ENCODE results near the gene AFAP1L2.

The AFAP1L2 gene

DNA sequence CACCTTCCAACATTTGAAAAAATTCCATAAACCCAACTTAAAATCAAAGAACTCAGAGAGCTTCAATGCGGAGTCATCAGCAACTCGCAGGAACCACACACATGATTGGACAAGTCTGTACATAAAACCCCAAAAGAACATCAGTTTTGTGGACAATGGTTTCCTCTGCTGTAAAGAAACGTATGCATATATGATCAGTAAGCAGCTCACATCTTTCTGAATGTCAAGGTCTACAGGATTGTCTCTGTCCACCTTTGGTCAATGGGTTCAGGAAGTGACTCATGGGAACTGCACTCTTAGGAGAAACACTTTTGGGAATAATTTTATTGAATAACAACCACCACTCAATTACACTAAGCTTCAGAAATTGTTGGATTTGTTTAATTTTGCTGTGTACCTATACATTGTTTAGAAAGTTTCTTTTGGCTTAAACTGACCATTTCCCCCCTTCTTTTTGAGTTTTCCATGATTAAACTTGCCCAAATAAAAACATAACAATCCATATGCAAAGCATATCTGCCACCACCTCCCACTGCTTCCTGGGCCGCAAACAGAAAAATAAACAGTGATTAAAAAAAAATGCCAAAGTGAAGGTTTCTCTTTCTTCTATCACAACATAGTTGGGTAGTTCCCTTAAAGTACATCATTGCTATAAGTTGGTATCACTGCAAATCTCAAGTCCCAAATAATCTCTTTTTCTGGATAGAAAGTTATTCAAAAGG lies 27.3 kb upstream of the AFAP1L2 start:
- no peak overlapping the region for H3K4me2 ChIP-seq (ENCODE audit: low read length)
- H3K4me1 ChIP-seq (ENCODE audit: control insufficient read depth, low read length): no peaks in the 10 kb centered on the region
- H3K79me2 ChIP-seq (ENCODE audit: control insufficient read depth, low read length): no peaks in the 10 kb centered on the region
- no peak for TF ChIP-seq EZH2phosphoT487 (IDR thresholded peaks at IDR 0.05; ENCODE audit: borderline replicate concordance, low read length)
- TF ChIP-seq, protein P1, sequence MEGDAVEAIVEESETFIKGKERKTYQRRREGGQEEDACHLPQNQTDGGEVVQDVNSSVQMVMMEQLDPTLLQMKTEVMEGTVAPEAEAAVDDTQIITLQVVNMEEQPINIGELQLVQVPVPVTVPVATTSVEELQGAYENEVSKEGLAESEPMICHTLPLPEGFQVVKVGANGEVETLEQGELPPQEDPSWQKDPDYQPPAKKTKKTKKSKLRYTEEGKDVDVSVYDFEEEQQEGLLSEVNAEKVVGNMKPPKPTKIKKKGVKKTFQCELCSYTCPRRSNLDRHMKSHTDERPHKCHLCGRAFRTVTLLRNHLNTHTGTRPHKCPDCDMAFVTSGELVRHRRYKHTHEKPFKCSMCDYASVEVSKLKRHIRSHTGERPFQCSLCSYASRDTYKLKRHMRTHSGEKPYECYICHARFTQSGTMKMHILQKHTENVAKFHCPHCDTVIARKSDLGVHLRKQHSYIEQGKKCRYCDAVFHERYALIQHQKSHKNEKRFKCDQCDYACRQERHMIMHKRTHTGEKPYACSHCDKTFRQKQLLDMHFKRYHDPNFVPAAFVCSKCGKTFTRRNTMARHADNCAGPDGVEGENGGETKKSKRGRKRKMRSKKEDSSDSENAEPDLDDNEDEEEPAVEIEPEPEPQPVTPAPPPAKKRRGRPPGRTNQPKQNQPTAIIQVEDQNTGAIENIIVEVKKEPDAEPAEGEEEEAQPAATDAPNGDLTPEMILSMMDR (IDR thresholded peaks at IDR 0.05; ENCODE audit: low read depth, low read length, poor library complexity, severe bottlenecking): no peak
- no peak overlapping the region for H3K4me3 ChIP-seq (ENCODE audit: low read length)
- peaks cover 21% of the 10 kb centered on the region for H3K36me3 ChIP-seq (ENCODE audit: control insufficient read depth, low read length)
- H3K27ac ChIP-seq (ENCODE audit: low read depth, low read length): no peak overlapping the region
- H3K9me3 ChIP-seq (ENCODE audit: control insufficient read depth, insufficient read depth, low read length): no peaks in the 10 kb centered on the region
- H3K9me2 ChIP-seq (replicated peaks; ENCODE audit: control insufficient read depth, low read length): no peaks in the 10 kb centered on the region
- H4K20me1 ChIP-seq (ENCODE audit: control insufficient read depth, insufficient read depth, low read depth, low read length): no peaks in the 10 kb centered on the region
- no peaks in the 10 kb centered on the region for H3K27me3 ChIP-seq (ENCODE audit: control insufficient read depth, low read length)
- no peaks in the 10 kb centered on the region for H3F3A ChIP-seq (ENCODE audit: control insufficient read depth, insufficient read depth)

DNA sequence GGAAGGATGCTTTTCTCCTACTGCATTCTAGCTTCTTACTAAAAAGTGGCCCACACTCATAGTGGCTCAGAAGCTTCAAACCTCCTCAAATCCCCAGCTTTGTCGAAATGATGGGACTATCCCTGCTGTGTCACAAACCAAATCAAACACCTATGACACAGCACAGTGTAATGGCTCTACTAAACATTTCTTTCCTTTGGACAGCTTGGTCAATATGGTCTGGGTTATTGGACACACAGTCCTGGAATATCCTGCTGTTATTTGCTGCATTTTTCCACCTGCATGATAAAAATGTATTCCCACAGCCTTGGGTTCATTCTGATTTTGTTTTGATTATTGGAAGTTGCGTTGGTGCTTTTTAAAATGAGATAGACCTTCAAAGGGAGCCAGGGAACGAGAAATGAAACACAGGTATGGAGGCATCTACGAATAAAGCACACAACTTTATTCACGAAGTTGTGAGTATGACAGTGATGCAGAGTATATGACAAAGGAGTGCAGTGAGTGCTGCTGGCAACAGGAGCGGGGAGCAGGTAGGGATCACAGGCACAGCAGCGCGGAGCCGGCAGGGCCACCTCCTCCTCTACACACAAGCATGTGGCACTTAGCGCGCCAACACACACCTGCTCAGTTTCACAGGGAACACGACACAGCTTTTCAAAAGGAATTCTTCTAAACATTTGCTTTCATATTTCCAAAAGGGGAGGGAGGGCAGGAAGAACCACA lies 26.5 kb upstream of the AFAP1L2 start:
- H3F3A ChIP-seq (ENCODE audit: control insufficient read depth, insufficient read depth): no peaks in the 10 kb centered on the region
- H3K9me2 ChIP-seq (replicated peaks; ENCODE audit: control insufficient read depth, low read length): no peaks in the 10 kb centered on the region
- no peak overlapping the region for H3K4me2 ChIP-seq (ENCODE audit: low read length)
- H3K4me3 ChIP-seq (ENCODE audit: low read length): no peak overlapping the region
- TF ChIP-seq EZH2phosphoT487 (IDR thresholded peaks at IDR 0.05; ENCODE audit: borderline replicate concordance, low read length): no peak
- TF ChIP-seq, protein P1 (IDR thresholded peaks at IDR 0.05; ENCODE audit: low read depth, low read length, poor library complexity, severe bottlenecking): no peak
- peaks cover 14% of the 10 kb centered on the region for H3K36me3 ChIP-seq (ENCODE audit: control insufficient read depth, low read length)
- H4K20me1 ChIP-seq (ENCODE audit: control insufficient read depth, insufficient read depth, low read depth, low read length): no peaks in the 10 kb centered on the region
- H3K27ac ChIP-seq (ENCODE audit: low read depth, low read length): no peak overlapping the region
- no peaks in the 10 kb centered on the region for H3K9me3 ChIP-seq (ENCODE audit: control insufficient read depth, insufficient read depth, low read length)
- H3K79me2 ChIP-seq (ENCODE audit: control insufficient read depth, low read length): no peaks in the 10 kb centered on the region
- H3K27me3 ChIP-seq (ENCODE audit: control insufficient read depth, low read length): no peaks in the 10 kb centered on the region
- H3K4me1 ChIP-seq (ENCODE audit: control insufficient read depth, low read length): no peaks in the 10 kb centered on the region

DNA sequence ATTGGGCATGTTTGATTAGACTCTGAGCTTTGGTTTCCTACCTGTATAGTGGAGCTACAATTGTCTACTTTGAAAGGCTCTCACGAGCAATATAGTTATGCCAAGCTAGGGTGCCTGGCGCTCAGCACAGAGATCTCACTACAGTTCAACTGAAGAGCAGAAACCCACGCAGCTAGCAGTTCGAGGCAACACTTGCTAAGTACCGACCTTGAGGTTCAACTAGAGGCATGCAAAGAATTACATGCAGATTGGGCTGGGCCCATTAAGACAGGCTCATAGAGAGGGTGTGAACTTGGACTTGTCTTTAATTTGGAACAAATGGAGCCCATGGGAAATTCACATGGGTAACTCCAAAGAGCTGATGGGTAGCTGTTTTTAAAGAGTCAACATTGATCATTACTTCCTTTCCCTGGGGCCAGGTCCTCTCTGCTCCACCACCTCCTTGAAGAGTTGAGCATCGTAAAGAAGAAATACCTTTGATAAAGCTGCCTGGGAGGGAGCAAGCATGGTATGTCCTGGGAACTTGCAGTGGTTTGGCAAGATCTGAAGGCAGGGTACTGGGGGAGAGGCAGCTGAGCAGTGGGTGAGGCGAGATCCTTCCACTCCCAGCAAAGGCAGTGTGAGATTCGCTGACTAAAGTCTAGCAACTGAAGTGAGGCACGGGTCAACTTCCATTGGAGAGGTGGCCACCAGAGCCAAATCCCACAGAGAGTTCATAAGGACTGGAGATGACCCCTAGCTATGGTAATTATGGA lies 25.5 kb upstream of the AFAP1L2 start:
- Histone ChIP-seq H4K20me1 (ENCODE audit: control insufficient read depth, insufficient read depth, low read depth, low read length) (no peaks in the 10 kb centered on the region), H3K27ac (ENCODE audit: low read depth, low read length) (no peak overlapping the region)
- TF ChIP-seq, protein P1 (IDR thresholded peaks at IDR 0.05; ENCODE audit: low read depth, low read length, poor library complexity, severe bottlenecking): no peak
- no peak for TF ChIP-seq EZH2phosphoT487 (IDR thresholded peaks at IDR 0.05; ENCODE audit: borderline replicate concordance, low read length)

More for the DNA sequence above, 25.5 kb upstream of the AFAP1L2 start:
- H3K27me3 ChIP-seq (ENCODE audit: control insufficient read depth, low read length): no peaks in the 10 kb centered on the region
- H3K4me3 ChIP-seq (ENCODE audit: low read length): no peak overlapping the region
- no peaks in the 10 kb centered on the region for H3K79me2 ChIP-seq (ENCODE audit: control insufficient read depth, low read length)
- no peaks in the 10 kb centered on the region for H3K9me3 ChIP-seq (ENCODE audit: control insufficient read depth, insufficient read depth, low read length)
- no peaks in the 10 kb centered on the region for H3K4me1 ChIP-seq (ENCODE audit: control insufficient read depth, low read length)
- peaks cover 6% of the 10 kb centered on the region for H3K36me3 ChIP-seq (ENCODE audit: control insufficient read depth, low read length)
- no peak overlapping the region for H3K4me2 ChIP-seq (ENCODE audit: low read length)
- H3K9me2 ChIP-seq (replicated peaks; ENCODE audit: control insufficient read depth, low read length): no peaks in the 10 kb centered on the region
- no peaks in the 10 kb centered on the region for H3F3A ChIP-seq (ENCODE audit: control insufficient read depth, insufficient read depth)
